HL-60 (cell line): ENCODE measurements around the gene SPATA24.

Experiments
- CTCF ChIP-seq: IDR thresholded peaks from one replicate; pipeline ENCODE4 v1.5.1; 2011; ENCODE audit warnings: low read length, control low read depth, inconsistent platforms; ENCODE audit not compliant: insufficient read depth
- GABPA ChIP-seq: IDR thresholded peaks from 2 replicates; pipeline ENCODE4 v1.6.1; 2012; ENCODE audit warnings: low read depth
- POLR2AphosphoS5 ChIP-seq: IDR thresholded peaks from 2 replicates; pipeline ENCODE4 v1.6.1; 2012; ENCODE audit warnings: low read depth

DNA sequence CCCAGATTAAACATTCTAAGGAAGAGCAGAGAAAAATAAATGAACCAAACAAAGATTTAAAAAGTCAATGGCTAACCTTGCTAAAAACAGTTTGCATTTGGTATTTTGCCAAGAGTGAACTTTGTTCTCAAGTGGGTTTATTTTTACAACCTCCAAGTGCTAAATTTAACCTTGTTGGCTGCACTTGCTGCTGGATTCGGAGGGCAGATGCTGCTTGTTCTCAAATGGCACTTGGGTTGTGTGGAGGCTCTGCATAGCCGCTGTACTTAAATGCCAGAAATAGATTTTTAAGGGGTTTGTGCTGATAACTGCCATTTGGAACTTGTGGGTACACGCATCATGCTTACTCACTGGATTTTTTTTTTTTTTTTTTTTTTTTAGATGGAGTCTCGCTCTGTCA, 13.3 kb upstream of the SPATA24 start:
- TF ChIP-seq CTCF (no peak), GABPA (no peak), POLR2AphosphoS5 (no peak)
